Thyroid gland (tissue), 4 donors: Measurements from ENCODE around the gene SMG6. TPM values are rescaled to one million over a fixed set of nuclear protein-coding genes. Genes with fewer than 3 reads are reported as not detected.

Source experiments
- DNase-seq, 2 donors: peaks; one replicate each; pipeline ENCODE4 v3.0.0-alpha.2; 2019
- H3K27ac ChIP-seq, 3 donors: fragments of 200-600 bp; sonication (generic); 1 replicate in 2 of 3; 2 replicates in 1 of 3; pipeline ENCODE4 v1.5.1; 2016 to 2019; ENCODE audit warnings: mild to moderate bottlenecking in 1 of 3, moderate library complexity in 1 of 3
- H3K27me3 ChIP-seq: fragments of 200-600 bp; sonication (generic); one replicate; pipeline ENCODE4 v1.5.1; 2019
- H3K36me3 ChIP-seq, 2 donors: fragments of 200-600 bp; sonication (generic); one replicate each; pipeline ENCODE4 v1.5.1; 2016 to 2019
- H3K4me1 ChIP-seq, 2 donors: fragments of 200-600 bp; sonication (generic); one replicate each; pipeline ENCODE4 v1.5.1; 2017 to 2019
- H3K4me3 ChIP-seq, 3 donors: fragments of 200-600 bp; sonication (generic); replicated peaks in 1 of 3; 1 replicate in 2 of 3; 2 replicates in 1 of 3; pipeline ENCODE4 v1.5.1; 2016; ENCODE audit warnings: mild to moderate bottlenecking in 1 of 3
- H3K9me3 ChIP-seq: fragments of 200-600 bp; sonication (generic); one replicate; pipeline ENCODE4 v1.5.1; 2017
- POLR2A ChIP-seq, 2 donors: fragments of 450-650 bp; IDR thresholded peaks; one replicate each; pipeline ENCODE4 v1.6.1; 2017; ENCODE audit warnings: antibody characterized with exemption in 2 of 2, mild to moderate bottlenecking in 2 of 2, moderate library complexity in 1 of 2
- WGBS, 2 donors: methylation state at CpG; one replicate each; pipeline ENCODE4 v1.1.5; 2017; 5-methylcytosine and 5-hydroxymethylcytosine counted together
- intact Hi-C: fragments of 100-400 bp; cut with DNase I; formaldehyde crosslinking; loops from one replicate; pipeline ENCODE4 v1.15.1; 2023
- total RNA-seq, 4 donors: library from RNA; depleted of rRNA; stranded (reverse); fragments of >200 nt; gene quantifications; one replicate each; pipeline ENCODE4 v1.2.3, GENCODE V29; 2016
- TF ChIP-seq, protein P1 (sequence below), 6 experiments: fragments of 200-600 bp in 3 of 6; fragments of 450-650 bp in 3 of 6; sonication (generic) in 3 of 6; IDR thresholded peaks; one replicate each; pipeline ENCODE4 v1.5.1; 2016 to 2019; ENCODE audit warnings: antibody characterized with exemption in 6 of 6, mild to moderate bottlenecking in 2 of 6, inconsistent platforms in 1 of 6, moderate library complexity in 1 of 6

SMG6 gene
- total RNA-seq, 4 donors from 2014 or later = 26.0 to 35.9 (median 32.9) TPM

GRCh38 chr17:2025622-2026309, 277.8 kb downstream of the SMG6 start:
- peaks cover 11 to 34% of the 10 kb centered on the region in 2 donors for H3K4me1 ChIP-seq
- no peak overlapping the region for H3K27ac ChIP-seq
- intact Hi-C loops = loop anchor here (2.0 kb wide), 1 partner anchor 115 kb away; no protein-coding TSS in a partner anchor
- 2 to 3% methylated on average over 29 to 31 of the region's 55 CpGs for WGBS, 2 donors
- no peaks in the 10 kb centered on the region for H3K36me3 ChIP-seq
- peak; percentile 68 to 73 for DNase-seq
- TF ChIP-seq POLR2A (IDR thresholded peaks at IDR 0.05) = no peak
- TF ChIP-seq, protein P1, sequence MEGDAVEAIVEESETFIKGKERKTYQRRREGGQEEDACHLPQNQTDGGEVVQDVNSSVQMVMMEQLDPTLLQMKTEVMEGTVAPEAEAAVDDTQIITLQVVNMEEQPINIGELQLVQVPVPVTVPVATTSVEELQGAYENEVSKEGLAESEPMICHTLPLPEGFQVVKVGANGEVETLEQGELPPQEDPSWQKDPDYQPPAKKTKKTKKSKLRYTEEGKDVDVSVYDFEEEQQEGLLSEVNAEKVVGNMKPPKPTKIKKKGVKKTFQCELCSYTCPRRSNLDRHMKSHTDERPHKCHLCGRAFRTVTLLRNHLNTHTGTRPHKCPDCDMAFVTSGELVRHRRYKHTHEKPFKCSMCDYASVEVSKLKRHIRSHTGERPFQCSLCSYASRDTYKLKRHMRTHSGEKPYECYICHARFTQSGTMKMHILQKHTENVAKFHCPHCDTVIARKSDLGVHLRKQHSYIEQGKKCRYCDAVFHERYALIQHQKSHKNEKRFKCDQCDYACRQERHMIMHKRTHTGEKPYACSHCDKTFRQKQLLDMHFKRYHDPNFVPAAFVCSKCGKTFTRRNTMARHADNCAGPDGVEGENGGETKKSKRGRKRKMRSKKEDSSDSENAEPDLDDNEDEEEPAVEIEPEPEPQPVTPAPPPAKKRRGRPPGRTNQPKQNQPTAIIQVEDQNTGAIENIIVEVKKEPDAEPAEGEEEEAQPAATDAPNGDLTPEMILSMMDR (IDR thresholded peaks at IDR 0.05) = peak in 5 of 6 experiments; percentile 30 to 77 (median 67)
- peak overlapping the region in 1 of 3 donors; percentile 34 for H3K4me3 ChIP-seq
- peaks cover 8% of the 10 kb centered on the region for H3K27me3 ChIP-seq
- no peaks in the 10 kb centered on the region for H3K9me3 ChIP-seq

DNA sequence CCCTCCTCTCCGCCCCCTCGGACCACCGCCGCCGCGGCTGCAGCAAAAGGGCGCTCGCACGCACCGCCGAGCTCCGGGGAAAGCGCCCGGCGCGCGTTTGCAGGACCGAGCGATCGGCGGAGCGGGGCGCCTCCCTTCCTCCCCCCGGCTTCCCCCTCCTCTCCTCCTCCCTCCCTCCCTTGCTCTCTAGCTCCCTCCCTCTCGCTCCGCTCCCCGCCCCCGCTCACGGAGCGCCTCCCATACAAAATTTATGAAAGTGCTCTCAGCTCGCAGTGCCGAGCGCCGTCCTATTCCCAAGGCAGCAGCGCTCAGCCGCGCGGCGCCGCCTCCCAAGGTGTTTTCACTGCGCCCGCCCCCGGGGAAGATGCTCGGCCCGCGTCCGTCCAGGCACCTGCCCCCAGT, 278.4 kb downstream of the SMG6 start, which contains the start of gene RTN4RL1:
TSS of gene RTN4RL1 (minus strand) at position 115 of the 402 bp plus-strand sequence. CDS start 469 bp downstream, outside the sequence.
- no peaks in the 10 kb centered on the region for H3K36me3 ChIP-seq
- DNase-seq = peak; percentile 50 to 54
- no peak within 1 kb of the TSS for H3K27ac ChIP-seq
- H3K4me3 ChIP-seq = peak within 1 kb of the TSS; percentile 15 to 34 (median 20)
- intact Hi-C loops = loop anchor here (2.0 kb wide), 1 partner anchor 114 kb away; no protein-coding TSS in a partner anchor
- no peaks in the 10 kb centered on the region for H3K9me3 ChIP-seq
- TF ChIP-seq, protein P1 (IDR thresholded peaks at IDR 0.05) = no peak
- TF ChIP-seq POLR2A (IDR thresholded peaks at IDR 0.05) = no peak
- WGBS, 2 donors = 2 to 8% methylated on average over 10 to 17 of the region's 47 CpGs
- H3K4me1 ChIP-seq = peaks cover 9 to 32% of the 10 kb centered on the region in 2 donors
- H3K27me3 ChIP-seq = peaks cover 8% of the 10 kb centered on the region

GRCh38 chr17:2024572-2025219, 278.9 kb downstream of the SMG6 start:
- Histone ChIP-seq H3K4me3 (peak overlapping the region; percentile 15 to 34 (median 20)), H3K4me1 (peaks cover 9 to 31% of the 10 kb centered on the region in 2 donors), H3K36me3 (no peaks in the 10 kb centered on the region), H3K9me3 (no peaks in the 10 kb centered on the region), H3K27ac (no peak overlapping the region), H3K27me3 (peaks cover 8% of the 10 kb centered on the region)
- 0 to 2% methylated on average over 5 to 9 of the region's 73 CpGs for whole genome bisulfite sequencing, 2 donors
- intact Hi-C loops = loop anchor here (2.0 kb wide), 1 partner anchor 114 kb away; no protein-coding TSS in a partner anchor
- DNase-seq = no peak
- TF ChIP-seq POLR2A (IDR thresholded peaks at IDR 0.05) = no peak
- TF ChIP-seq, protein P1 (IDR thresholded peaks at IDR 0.05) = no peak

DNA sequence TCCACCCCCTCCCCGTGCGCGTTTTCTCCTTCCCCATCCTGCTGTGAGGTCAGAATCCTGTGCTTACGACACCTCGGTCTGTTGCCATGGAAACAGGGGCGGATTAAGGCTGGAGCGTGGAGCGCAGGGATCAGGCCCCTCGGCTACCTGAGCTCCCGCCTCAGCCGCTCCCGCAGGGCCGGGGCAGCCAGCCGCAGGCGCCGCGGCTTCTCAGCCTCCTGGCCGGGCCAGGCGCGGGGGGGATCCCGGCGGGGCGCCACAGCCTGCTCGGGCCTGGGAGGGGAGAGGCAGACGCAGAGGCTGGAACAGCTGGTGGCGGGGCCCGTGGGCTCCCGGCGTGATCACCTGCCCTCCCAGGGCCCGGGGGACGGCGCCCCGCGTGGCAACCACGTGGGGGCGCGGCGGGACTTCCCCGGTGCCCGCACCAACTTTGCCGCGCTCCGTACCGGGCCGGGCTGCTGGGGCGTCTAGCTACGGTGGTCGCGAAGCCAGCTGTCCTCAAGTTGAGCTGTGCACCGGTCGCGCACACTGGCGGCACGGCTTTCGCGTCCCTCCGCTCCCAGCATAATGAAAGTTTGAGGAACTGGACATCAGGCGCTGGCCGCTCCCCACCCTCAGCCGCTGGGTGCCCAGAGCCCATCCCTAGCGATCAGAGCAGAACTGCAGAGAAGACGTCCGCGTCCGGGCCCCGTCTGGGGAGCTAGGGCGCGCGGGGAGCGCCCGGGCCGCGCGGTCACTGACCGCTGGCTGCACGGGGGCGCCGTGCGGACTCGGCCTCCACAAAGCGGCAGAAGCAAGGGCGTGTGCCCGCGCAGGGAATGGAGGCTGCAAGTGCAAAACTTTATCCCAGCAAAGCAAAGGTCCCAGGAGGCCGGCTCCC, 279.7 kb downstream of the SMG6 start:
- peaks cover 8% of the 10 kb centered on the region for H3K27me3 ChIP-seq
- DNase-seq = peak; percentile 34 to 40

More for the DNA sequence above, 279.7 kb downstream of the SMG6 start:
- TF ChIP-seq POLR2A (IDR thresholded peaks at IDR 0.05) = no peak
- TF ChIP-seq, protein P1 (IDR thresholded peaks at IDR 0.05) = no peak
- H3K4me3 ChIP-seq = peak overlapping the region; percentile 7 to 34 (median 15)
- no peak overlapping the region for H3K27ac ChIP-seq
- WGBS, 2 donors = 4 to 9% methylated on average over 5 to 8 of the region's 85 CpGs
- H3K4me1 ChIP-seq = peaks cover 9 to 27% of the 10 kb centered on the region in 2 donors
- no peaks in the 10 kb centered on the region for H3K9me3 ChIP-seq
- no peaks in the 10 kb centered on the region for H3K36me3 ChIP-seq
- intact Hi-C loops = loop anchor here (2.0 kb wide), 1 partner anchor 113 kb away; no protein-coding TSS in a partner anchor
